ENCODE data around the gene SPEN. TPM values are rescaled to one million over a fixed set of nuclear protein-coding genes. Genes with fewer than 3 reads are reported as not detected.

Gene SPEN
- total RNA-seq = 10 to 100 TPM; 73.5 to 76.7 TPM
- 38.4 TPM for polyA plus RNA-seq (2013, experiment 1 of 2)
- 50.1 TPM for polyA plus RNA-seq (2013, experiment 2 of 2)
- total RNA-seq = 46.6 to 607 (median 96.2) reads per million in 172 experiments

GRCh38 chr1:15847100-15847892, at the start of gene SPEN:
Gene SPEN, plus strand, starts transcription at chr1:15847707. Its CDS starts 361 bp downstream, at chr1:15848068.
- Histone ChIP-seq H3K27ac (ENCODE audit: low read depth in 1 of 2, low read length in 2 of 2) (peak within 1 kb of the TSS; percentile 90 to 92), H3K9me3 (ENCODE audit: control insufficient read depth in 1 of 2, insufficient read depth in 1 of 2, low read length in 2 of 2) (no peaks in the 10 kb centered on the region), H3K4me1 (ENCODE audit: insufficient read depth, low read length) (peaks cover 42% of the 10 kb centered on the region), H3K4me3 (ENCODE audit: low read length) (peak within 1 kb of the TSS; percentile 98), H3K27me3 (ENCODE audit: control insufficient read depth in 1 of 2, insufficient read depth in 2 of 2, low read length in 2 of 2) (no peaks in the 10 kb centered on the region), H3K36me3 (ENCODE audit: insufficient read depth, low read length) (no peaks in the 10 kb centered on the region)
- ATAC-seq (ENCODE audit: poor library complexity) (peak; percentile 83), DNase-seq (peak; percentile 91 to 99 (median 98))
- H3K4me3 Mint-ChIP-seq = peak within 1 kb of the TSS; percentile 97
- ChIA-PET POLR2A (interaction anchor here (0.7 to 10.4 kb wide), 29 partner anchors 10 to 1057 kb away, joined by 3 to 518 read pairs (median 4); partner anchors contain the start of genes CASP9, DNAJC16, FBXO42 and SZRD1), CTCF (interaction anchor here (0.6 to 5.4 kb wide), 7 partner anchors 11 to 171 kb away, joined by 3 to 32 read pairs (median 4); partner anchors contain the start of gene ZBTB17)
- H3K27me3 Mint-ChIP-seq = no peaks in the 10 kb centered on the region
- no peak for TF ChIP-seq CTCF (IDR thresholded peaks at IDR 0.05)
- peaks cover 55% of the 10 kb centered on the region for H3K4me1 Mint-ChIP-seq (ENCODE audit: low read depth)
- H3K27ac Mint-ChIP-seq = peak within 1 kb of the TSS; percentile 96
- intact Hi-C loops (cut with DNase I, micrococcal nuclease) = loop anchor here (1.0 to 5.0 kb wide), 6 partner anchors 12 to 1065 kb away; partner anchors contain the start of gene FBXO42 (in 1 of the 2)
- H3K9me3 Mint-ChIP-seq = no peaks in the 10 kb centered on the region
- H3K36me3 Mint-ChIP-seq (ENCODE audit: low read depth) = peaks cover 22% of the 10 kb centered on the region

- Mint-ChIP-seq H3K4me1 (ENCODE audit: low read depth) (no peaks in the 10 kb centered on the region), H3K27ac (no peak overlapping the region), H3K27me3 (peaks cover 10% of the 10 kb centered on the region), H3K36me3 (ENCODE audit: low read depth) (no peaks in the 10 kb centered on the region), H3K9me3 (no peaks in the 10 kb centered on the region), H3K4me3 (no peak overlapping the region)
- no peak overlapping the region for H3K4me3 ChIP-seq (ENCODE audit: low read length)
- CTCF ChIA-PET = no interaction called here
- DNase-seq = peak in 2 of 14 experiments; percentile 22 to 36
- H3K27me3 ChIP-seq (ENCODE audit: control insufficient read depth in 1 of 2, insufficient read depth in 2 of 2, low read length in 2 of 2) = peaks cover 0 to 2% of the 10 kb centered on the region in 2 experiments
- POLR2A ChIA-PET = no interaction called here
- no peak overlapping the region for H3K27ac ChIP-seq (ENCODE audit: low read depth in 1 of 2, low read length in 2 of 2)
- no peaks in the 10 kb centered on the region for H3K9me3 ChIP-seq (ENCODE audit: control insufficient read depth in 1 of 2, insufficient read depth in 1 of 2, low read length in 2 of 2)
- peaks cover 2% of the 10 kb centered on the region for H3K4me1 ChIP-seq (ENCODE audit: insufficient read depth, low read length)
- TF ChIP-seq CTCF (IDR thresholded peaks at IDR 0.05) = no peak
- H3K36me3 ChIP-seq (ENCODE audit: insufficient read depth, low read length) = no peaks in the 10 kb centered on the region
- intact Hi-C loops (cut with DNase I, micrococcal nuclease) = loop anchor here in 1 of 2 experiments (10.0 kb wide), 2 partner anchors 196 to 386 kb away; no protein-coding TSS in a partner anchor
- no peak for ATAC-seq (ENCODE audit: poor library complexity)
Measured at GRCh38 chr1:15799004-15799867, 48.3 kb upstream of the SPEN start.
